HG03521 (cell line): Measurements from ENCODE around the gene SPATA25.
"Not testable (repeated sequence)": the region's sequence is repeated elsewhere in the genome, so short reads cannot be mapped to it uniquely, and the experiment has no call there.

Experiments used
- ATAC-seq: cut with Tn5 transposase; IDR thresholded peaks from one replicate; pipeline ENCODE4 v1.9.1; 2021; ENCODE audit warnings: mild to moderate bottlenecking, moderate library complexity; ENCODE audit not compliant: unreplicated experiment

Gene SPATA25

GRCh38 chr20:45894797-45895196, 7.4 kb upstream of the SPATA25 start:
- ATAC-seq = no peak

GRCh38 chr20:45893831-45894230, 6.4 kb upstream of the SPATA25 start:
- no peak for ATAC-seq

GRCh38 chr20:45892828-45893500, 5.5 kb upstream of the SPATA25 start:
- ATAC-seq = no peak

- ATAC-seq = no peak
These were observed 4.8 kb upstream of the SPATA25 start for GRCh38 chr20:45892049-45892825.

GRCh38 chr20:45890985-45891983, 3.9 kb upstream of the SPATA25 start, which contains the start of the genes CTSA and NEURL2:
Gene CTSA (plus strand): TSS chr20:45891335. CDS start chr20:45891569, 234 bp downstream.
Gene NEURL2 (minus strand): TSS chr20:45891208. CDS start chr20:45890991, 217 bp downstream.
- ATAC-seq = peak; percentile 71

GRCh38 chr20:45890077-45890984, 2.9 kb upstream of the SPATA25 start:
- peak; percentile 16 for ATAC-seq

- ATAC-seq = no peak
These were observed 1.3 kb upstream of the SPATA25 start for GRCh38 chr20:45888681-45889080.

GRCh38 chr20:45886590-45887345, 654 bp downstream of the SPATA25 start:
- ATAC-seq = no peak

- ATAC-seq = no peak
These were observed 4.3 kb downstream of the SPATA25 start for GRCh38 chr20:45883100-45883469.

GRCh38 chr20:45882469-45883099, 4.8 kb downstream of the SPATA25 start:
- no peak for ATAC-seq

GRCh38 chr20:45880988-45881788, 6.2 kb downstream of the SPATA25 start, which contains the start of gene ZSWIM1:
Gene ZSWIM1 (plus strand): TSS chr20:45881227. CDS start chr20:45882593, 1,366 bp downstream.
- ATAC-seq = peak; percentile 95

GRCh38 chr20:45878076-45878761, 9.2 kb downstream of the SPATA25 start:
- ATAC-seq = no peak

- ATAC-seq = no peak
These were observed 12.8 kb downstream of the SPATA25 start for GRCh38 chr20:45874576-45874975.

GRCh38 chr20:45874104-45874481, 13.3 kb downstream of the SPATA25 start:
- not testable (repeated sequence) for ATAC-seq

GRCh38 chr20:45873409-45874103, 13.9 kb downstream of the SPATA25 start:
- ATAC-seq = no peak

- no peak for ATAC-seq
These were observed 14.8 kb downstream of the SPATA25 start for GRCh38 chr20:45872626-45873025.

GRCh38 chr20:45867819-45868176, 19.6 kb downstream of the SPATA25 start:
- ATAC-seq = no peak
